GM06990 (cell line): ENCODE results near the gene PAFAH2.

Experiments
- DNase-seq: peaks from one replicate; pipeline ENCODE4 v3.0.0-alpha.2; 2011; ENCODE audit not compliant: insufficient read length; ENCODE audit errors: extremely low read depth
- H3K27me3 ChIP-seq: replicated peaks from 2 replicates; pipeline ENCODE4 v1.6.0; 2011; ENCODE audit warnings: low read length; ENCODE audit not compliant: control insufficient read depth, insufficient read depth
- H3K36me3 ChIP-seq: 2 replicates; pipeline ENCODE4 v1.5.1; 2011; ENCODE audit warnings: low read length; ENCODE audit not compliant: control insufficient read depth, insufficient read depth
- H3K4me3 ChIP-seq: replicated peaks from 2 replicates; pipeline ENCODE4 v1.5.1; 2011; ENCODE audit warnings: low read depth, mild to moderate bottlenecking, control low read depth, low read length
- TF ChIP-seq, protein P1 (sequence below): IDR thresholded peaks from 2 replicates; pipeline ENCODE4 v1.5.1; 2011; ENCODE audit warnings: low read length, control low read depth, mild to moderate bottlenecking, inconsistent platforms; ENCODE audit not compliant: insufficient read depth, poor library complexity, severe bottlenecking

PAFAH2 gene

DNA sequence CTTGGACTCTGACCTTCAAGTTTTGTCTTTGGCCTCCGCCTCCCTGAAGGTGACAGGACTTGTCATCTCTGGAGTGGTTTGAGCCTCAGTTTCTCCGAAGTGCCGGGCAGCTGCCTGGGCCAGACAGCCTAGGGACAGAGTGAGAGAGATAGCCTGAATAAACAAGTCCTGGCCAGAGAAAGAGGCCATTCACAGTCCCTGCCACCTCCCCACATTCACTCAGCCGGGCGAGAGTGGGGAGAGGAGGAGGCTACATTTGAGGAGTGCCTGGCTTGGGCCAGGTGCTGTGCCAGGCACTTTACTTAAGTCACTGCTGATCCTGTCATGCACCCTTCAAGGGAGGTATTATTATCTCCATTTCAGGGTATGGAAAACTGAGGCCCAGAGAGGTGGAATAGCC, 27.2 kb upstream of the PAFAH2 start:
- TF ChIP-seq, protein P1, sequence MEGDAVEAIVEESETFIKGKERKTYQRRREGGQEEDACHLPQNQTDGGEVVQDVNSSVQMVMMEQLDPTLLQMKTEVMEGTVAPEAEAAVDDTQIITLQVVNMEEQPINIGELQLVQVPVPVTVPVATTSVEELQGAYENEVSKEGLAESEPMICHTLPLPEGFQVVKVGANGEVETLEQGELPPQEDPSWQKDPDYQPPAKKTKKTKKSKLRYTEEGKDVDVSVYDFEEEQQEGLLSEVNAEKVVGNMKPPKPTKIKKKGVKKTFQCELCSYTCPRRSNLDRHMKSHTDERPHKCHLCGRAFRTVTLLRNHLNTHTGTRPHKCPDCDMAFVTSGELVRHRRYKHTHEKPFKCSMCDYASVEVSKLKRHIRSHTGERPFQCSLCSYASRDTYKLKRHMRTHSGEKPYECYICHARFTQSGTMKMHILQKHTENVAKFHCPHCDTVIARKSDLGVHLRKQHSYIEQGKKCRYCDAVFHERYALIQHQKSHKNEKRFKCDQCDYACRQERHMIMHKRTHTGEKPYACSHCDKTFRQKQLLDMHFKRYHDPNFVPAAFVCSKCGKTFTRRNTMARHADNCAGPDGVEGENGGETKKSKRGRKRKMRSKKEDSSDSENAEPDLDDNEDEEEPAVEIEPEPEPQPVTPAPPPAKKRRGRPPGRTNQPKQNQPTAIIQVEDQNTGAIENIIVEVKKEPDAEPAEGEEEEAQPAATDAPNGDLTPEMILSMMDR, result no peak
- H3K4me3 ChIP-seq, result no peak overlapping the region
- DNase-seq, result no peak
- peaks cover 2% of the 10 kb centered on the region; the same call in 1 of the 2 replicates for H3K27me3 ChIP-seq
- H3K36me3 ChIP-seq, result no peaks in the 10 kb centered on the region

DNA sequence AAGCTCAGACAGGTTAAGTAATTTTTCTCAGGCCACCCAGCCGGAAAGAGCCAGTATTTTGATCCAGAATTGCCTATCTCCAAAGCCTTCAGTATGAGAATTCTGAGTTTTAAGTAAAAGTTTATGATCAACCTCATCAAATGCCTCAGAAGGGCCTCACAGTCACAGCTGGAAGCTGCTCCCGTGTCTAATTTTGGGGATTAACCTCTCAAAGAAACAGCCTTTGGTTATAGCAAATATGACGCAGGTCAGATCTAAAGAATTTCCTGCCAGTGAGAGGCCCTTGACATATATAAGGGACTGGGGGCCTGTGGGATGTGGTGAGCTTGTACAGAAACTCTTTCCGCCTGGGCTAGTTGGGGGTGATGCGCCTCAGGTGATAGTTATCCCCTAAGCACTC, 26.0 kb upstream of the PAFAH2 start:
- no peaks in the 10 kb centered on the region for H3K36me3 ChIP-seq
- TF ChIP-seq, protein P1, result no peak
- H3K27me3 ChIP-seq, result peaks cover 2% of the 10 kb centered on the region; the same call in 1 of the 2 replicates
- H3K4me3 ChIP-seq, result no peak overlapping the region
- no peak for DNase-seq

DNA sequence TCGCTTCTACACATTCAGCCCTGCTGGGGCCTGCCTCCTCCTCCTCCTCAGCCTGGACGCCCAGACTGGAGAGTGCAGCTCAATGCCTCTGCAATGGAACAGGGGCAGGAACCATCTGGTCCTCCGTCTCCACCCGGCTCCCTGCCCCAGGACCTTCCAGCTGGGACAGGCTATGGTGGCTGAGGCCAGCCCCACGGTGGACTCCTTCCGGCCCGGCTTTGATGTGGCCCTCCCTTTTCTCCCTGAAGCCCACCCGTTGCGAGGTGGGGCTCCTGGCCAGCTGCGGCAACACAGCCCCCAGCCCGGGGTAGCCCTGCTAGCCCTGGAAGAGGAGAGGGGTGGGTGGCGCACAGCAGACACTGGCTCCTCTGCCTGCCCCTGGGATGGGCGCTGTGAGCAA, 25.1 kb upstream of the PAFAH2 start:
- DNase-seq, result no peak
- TF ChIP-seq, protein P1, result no peak
- Histone ChIP-seq H3K27me3 (peaks cover 2% of the 10 kb centered on the region; the same call in 1 of the 2 replicates), H3K4me3 (no peak overlapping the region), H3K36me3 (no peaks in the 10 kb centered on the region)

DNA sequence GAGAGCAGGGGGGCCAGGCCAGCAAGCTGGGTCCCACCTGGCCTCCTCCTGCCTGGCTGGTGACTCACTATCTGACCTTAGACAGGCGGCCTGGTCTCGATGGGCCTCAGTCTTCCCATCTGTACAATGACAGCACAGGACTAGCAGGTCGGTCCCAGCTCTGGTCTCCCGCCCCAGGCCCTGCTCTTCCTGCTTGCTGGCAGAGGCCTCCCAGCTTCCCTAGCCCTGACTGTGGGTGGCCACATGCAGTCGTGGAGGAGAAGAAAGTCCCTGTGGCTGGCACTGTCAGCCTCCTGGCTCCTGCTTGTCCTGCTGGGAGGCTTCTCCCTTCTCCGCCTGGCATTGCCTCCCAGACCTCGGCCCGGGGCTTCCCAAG, 24.5 kb upstream of the PAFAH2 start:
- Histone ChIP-seq H3K36me3 (no peaks in the 10 kb centered on the region), H3K27me3 (peaks cover 2% of the 10 kb centered on the region; the same call in 1 of the 2 replicates), H3K4me3 (no peak overlapping the region)
- DNase-seq, result no peak
- TF ChIP-seq, protein P1, result no peak

DNA sequence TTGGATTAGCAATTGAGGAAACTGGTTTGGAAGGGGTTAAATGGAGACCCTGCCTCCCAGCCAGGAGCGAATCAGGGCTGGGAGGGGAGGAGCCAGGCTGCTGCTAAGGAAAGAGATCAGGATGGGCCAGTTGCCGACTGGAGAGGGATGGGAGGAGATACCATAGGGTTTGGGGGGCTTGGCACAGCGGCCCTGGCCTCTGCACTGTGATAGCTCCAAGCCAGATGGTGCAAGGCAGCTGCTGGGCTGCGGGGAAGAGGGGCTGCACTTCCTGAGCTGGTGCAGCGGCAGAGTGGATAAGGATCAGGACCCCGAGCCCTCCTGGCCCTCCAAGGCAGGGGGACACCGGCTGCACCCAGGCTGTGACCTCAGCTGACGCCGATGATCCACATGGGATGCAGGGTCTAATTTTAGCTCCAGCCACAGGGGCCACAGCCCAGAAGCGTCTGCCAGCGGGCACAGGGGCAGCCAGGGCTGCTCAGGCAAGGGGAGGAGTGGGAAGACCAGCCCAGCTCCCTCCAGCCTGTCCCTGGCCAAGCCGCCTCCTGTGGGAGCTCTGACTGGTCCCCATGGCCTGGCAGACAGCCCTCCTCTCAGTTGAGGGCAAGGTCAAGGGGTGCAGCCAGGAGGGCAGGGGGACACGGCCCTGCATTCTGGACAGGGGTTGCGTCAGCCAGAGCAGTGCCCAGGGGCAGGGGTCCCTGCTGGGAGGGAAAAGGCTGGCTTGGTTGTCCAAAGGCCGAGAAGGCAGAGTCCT, 24.0 kb upstream of the PAFAH2 start, which contains the start of gene EXTL1:
Gene EXTL1, plus strand, starts transcription at position 129 of the 757 bp plus-strand sequence. CDS start 872 bp downstream, outside the sequence.
- no peak within 1 kb of the TSS for H3K4me3 ChIP-seq
- no peaks in the 10 kb centered on the region for H3K36me3 ChIP-seq
- TF ChIP-seq, protein P1, result no peak
- DNase-seq, result no peak
- peaks cover 2% of the 10 kb centered on the region; the same call in 1 of the 2 replicates for H3K27me3 ChIP-seq
